OCI-LY7 (cell line): Measurements from ENCODE around the gene RAP1B. TPM values are rescaled to one million over a fixed set of nuclear protein-coding genes. Genes with fewer than 3 reads are reported as not detected.
A peak's percentile ranks its signal among the peaks of the same experiment; 100 is the strongest.

Experiments
- BruUV-seq: library from RNA; stranded (reverse); fragments of 400-500 nt; replicated peaks from 2 replicates; lab custom pipeline; 2021; lab: Mats Ljungman, UMichigan
- CTCF ChIA-PET: fragments of 300-600 bp; sonication (Branson Sonifier 250); formaldehyde crosslinking; loops from one replicate; lab custom pipeline; 2022; ENCODE audit warnings: antibody characterized with exemption; ENCODE audit not compliant: unreplicated experiment; lab: Charles Lee
- POLR2A ChIA-PET: fragments of 300-600 bp; sonication (Branson Sonifier 250); formaldehyde crosslinking; loops from one replicate; lab custom pipeline; 2022; ENCODE audit warnings: antibody characterized with exemption; lab: Charles Lee
- DNase-seq: peaks from one replicate; pipeline ENCODE4 v3.0.0-alpha.2; 2015; ENCODE audit warnings: low spot score
- H2AFZ ChIP-seq: fragments of 200-600 bp; sonication (generic), shearing (Covaris generic); 2 replicates; pipeline ENCODE4 v1.6.1; 2014; ENCODE audit warnings: mild to moderate bottlenecking, antibody characterized with exemption, low read length, moderate library complexity
- H3K27ac ChIP-seq: fragments of 200-600 bp; sonication (generic); 2 replicates; pipeline ENCODE4 v1.5.1; 2014; ENCODE audit warnings: mixed run types, low read depth, mild to moderate bottlenecking, moderate library complexity, low read length, inconsistent platforms; ENCODE audit not compliant: poor library complexity, severe bottlenecking
- H3K36me3 ChIP-seq: fragments of 200-600 bp; sonication (generic); 2 replicates; pipeline ENCODE4 v1.6.1; 2014; ENCODE audit warnings: mild to moderate bottlenecking, antibody characterized with exemption, low read length, moderate library complexity, mixed read lengths; ENCODE audit not compliant: insufficient read depth
- H3K4me1 ChIP-seq: fragments of 200-600 bp; sonication (generic); 2 replicates; pipeline ENCODE4 v1.5.1; 2014; ENCODE audit warnings: mild to moderate bottlenecking, low read length; ENCODE audit not compliant: insufficient read depth, poor library complexity, severe bottlenecking
- H3K4me2 ChIP-seq: fragments of 200-600 bp; sonication (generic); 2 replicates; pipeline ENCODE4 v1.6.1; 2014; ENCODE audit warnings: mild to moderate bottlenecking, low read length
- H3K4me3 ChIP-seq: fragments of 200-600 bp; sonication (generic); 2 replicates; pipeline ENCODE4 v1.5.1; 2014; ENCODE audit warnings: mild to moderate bottlenecking, low read depth, low read length; ENCODE audit not compliant: poor library complexity, severe bottlenecking
- H3K79me2 ChIP-seq: fragments of 200-600 bp; sonication (generic); 2 replicates; pipeline ENCODE4 v1.6.1; 2016; ENCODE audit warnings: low read depth, mild to moderate bottlenecking, low read length, moderate library complexity, mixed read lengths; ENCODE audit not compliant: insufficient read depth
- H3K9me2 ChIP-seq: fragments of 200-600 bp; sonication (generic); 2 replicates; pipeline ENCODE4 v1.6.1; 2016; ENCODE audit warnings: mild to moderate bottlenecking, low read length, mixed read lengths; ENCODE audit not compliant: insufficient read depth
- H3K9me3 ChIP-seq: fragments of 200-600 bp; sonication (generic); 2 replicates; pipeline ENCODE4 v1.6.1; 2014; ENCODE audit warnings: mild to moderate bottlenecking, mixed run types, low read length, mixed read lengths
- H4K20me1 ChIP-seq: fragments of 200-600 bp; sonication (generic); 2 replicates; pipeline ENCODE4 v1.6.1; 2014; ENCODE audit warnings: mild to moderate bottlenecking, antibody characterized with exemption, low read length, moderate library complexity, mixed read lengths; ENCODE audit not compliant: insufficient read depth
- EZH2phosphoT487 ChIP-seq: fragments of 200-600 bp; sonication (generic); IDR thresholded peaks from 2 replicates; pipeline ENCODE4 v1.6.1; 2018; ENCODE audit warnings: low read depth, borderline replicate concordance, mild to moderate bottlenecking, mixed run types, antibody characterized with exemption, low read length, moderate library complexity, mixed read lengths
- intact Hi-C: fragments of 100-400 bp; cut with micrococcal nuclease; formaldehyde crosslinking; loops from one replicate; pipeline ENCODE4 v1.10.0; 2022; ENCODE audit not compliant: unreplicated experiment
- total RNA-seq, 2 experiments: library from RNA; depleted of rRNA in 1 of 2; stranded (reverse); fragments of >200 nt in 1 of 2; shearing (Covaris generic) in 1 of 2; gene quantifications; 2 replicates each; pipeline ENCODE4 v1.2.3, GENCODE V29; 2014 to 2022
- TF ChIP-seq, protein P1 (sequence below): fragments of 200-600 bp; sonication (generic); conservative IDR thresholded peaks from 2 replicates; pipeline ENCODE4 v1.5.1; 2014; ENCODE audit warnings: mild to moderate bottlenecking, antibody characterized with exemption, low read length, moderate library complexity, mixed read lengths

The RAP1B gene
- total RNA-seq, 2 experiments from 2014 or later = 100 to 166 TPM

DNA sequence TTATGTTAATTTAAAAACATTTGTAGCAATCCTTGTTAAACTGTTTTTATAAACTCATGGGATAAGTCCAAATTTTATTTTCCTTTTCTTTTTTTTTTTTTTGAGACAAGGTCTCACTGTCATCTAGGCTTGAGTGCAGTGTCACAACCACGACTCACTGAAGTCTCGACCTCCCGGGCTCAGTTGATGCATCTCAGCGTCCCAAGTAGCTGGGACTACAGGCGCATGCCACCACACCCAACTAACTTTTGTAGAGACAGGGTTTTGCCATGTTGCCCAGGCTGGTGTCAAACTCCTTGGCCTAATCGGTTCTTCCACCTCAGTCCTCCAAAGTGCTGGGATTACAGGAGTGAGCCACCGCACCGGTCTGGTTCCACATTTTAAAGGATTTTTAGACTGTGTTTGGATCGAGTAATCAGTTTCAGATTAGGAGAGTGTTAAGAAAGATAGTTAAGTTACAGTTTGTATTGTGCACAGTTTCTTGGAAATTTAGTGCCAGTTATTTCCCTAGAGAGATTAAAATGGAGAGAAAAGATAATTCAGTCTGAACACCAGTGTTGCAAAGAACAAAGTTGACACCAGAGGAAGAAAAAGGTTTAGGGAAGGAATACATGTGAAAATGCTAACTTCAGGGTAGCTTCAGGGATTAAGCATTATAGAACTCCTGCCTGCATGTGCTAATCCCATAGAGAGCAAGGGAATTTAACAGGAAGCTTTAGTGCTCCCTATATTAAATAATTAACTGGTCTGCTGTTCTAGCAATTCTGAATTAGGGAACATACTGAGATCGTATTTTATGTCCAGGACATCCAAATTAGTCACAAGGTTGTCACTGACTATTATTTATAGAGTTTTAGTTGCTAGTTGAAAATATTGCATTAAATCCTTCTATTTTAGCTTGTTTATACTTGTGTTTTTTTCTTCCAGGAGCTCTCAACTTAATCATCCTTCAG lies 10.1 kb downstream of the RAP1B start:
- no peak for TF ChIP-seq EZH2phosphoT487
- TF ChIP-seq, protein P1, sequence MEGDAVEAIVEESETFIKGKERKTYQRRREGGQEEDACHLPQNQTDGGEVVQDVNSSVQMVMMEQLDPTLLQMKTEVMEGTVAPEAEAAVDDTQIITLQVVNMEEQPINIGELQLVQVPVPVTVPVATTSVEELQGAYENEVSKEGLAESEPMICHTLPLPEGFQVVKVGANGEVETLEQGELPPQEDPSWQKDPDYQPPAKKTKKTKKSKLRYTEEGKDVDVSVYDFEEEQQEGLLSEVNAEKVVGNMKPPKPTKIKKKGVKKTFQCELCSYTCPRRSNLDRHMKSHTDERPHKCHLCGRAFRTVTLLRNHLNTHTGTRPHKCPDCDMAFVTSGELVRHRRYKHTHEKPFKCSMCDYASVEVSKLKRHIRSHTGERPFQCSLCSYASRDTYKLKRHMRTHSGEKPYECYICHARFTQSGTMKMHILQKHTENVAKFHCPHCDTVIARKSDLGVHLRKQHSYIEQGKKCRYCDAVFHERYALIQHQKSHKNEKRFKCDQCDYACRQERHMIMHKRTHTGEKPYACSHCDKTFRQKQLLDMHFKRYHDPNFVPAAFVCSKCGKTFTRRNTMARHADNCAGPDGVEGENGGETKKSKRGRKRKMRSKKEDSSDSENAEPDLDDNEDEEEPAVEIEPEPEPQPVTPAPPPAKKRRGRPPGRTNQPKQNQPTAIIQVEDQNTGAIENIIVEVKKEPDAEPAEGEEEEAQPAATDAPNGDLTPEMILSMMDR = no peak
- H3K4me2 ChIP-seq = peak overlapping the region; percentile 57
- peaks cover 76% of the 10 kb centered on the region for H3K36me3 ChIP-seq
- H3K4me3 ChIP-seq = no peak overlapping the region
- intact Hi-C loops = no loop called here
- peaks cover 100% of the 10 kb centered on the region for H3K79me2 ChIP-seq
- peaks cover 12% of the 10 kb centered on the region; the same call in 1 of the 2 replicates for H3K9me3 ChIP-seq
- DNase-seq = no peak
- POLR2A ChIA-PET = interaction anchor here (0.5 to 6.2 kb wide), 10 partner anchors 8 to 1103 kb away, joined by 3 to 49 read pairs (median 5); partner anchors contain the start of gene RAP1B
- peaks cover 53% of the 10 kb centered on the region; the same call in 1 of the 2 replicates for H4K20me1 ChIP-seq
- no TSS peak for BruUV-seq
- CTCF ChIA-PET = no interaction called here
- H2AFZ ChIP-seq = no peak overlapping the region
- peak overlapping the region; percentile 24 for H3K27ac ChIP-seq
- peaks cover 59% of the 10 kb centered on the region for H3K4me1 ChIP-seq
- H3K9me2 ChIP-seq = no peaks in the 10 kb centered on the region

DNA sequence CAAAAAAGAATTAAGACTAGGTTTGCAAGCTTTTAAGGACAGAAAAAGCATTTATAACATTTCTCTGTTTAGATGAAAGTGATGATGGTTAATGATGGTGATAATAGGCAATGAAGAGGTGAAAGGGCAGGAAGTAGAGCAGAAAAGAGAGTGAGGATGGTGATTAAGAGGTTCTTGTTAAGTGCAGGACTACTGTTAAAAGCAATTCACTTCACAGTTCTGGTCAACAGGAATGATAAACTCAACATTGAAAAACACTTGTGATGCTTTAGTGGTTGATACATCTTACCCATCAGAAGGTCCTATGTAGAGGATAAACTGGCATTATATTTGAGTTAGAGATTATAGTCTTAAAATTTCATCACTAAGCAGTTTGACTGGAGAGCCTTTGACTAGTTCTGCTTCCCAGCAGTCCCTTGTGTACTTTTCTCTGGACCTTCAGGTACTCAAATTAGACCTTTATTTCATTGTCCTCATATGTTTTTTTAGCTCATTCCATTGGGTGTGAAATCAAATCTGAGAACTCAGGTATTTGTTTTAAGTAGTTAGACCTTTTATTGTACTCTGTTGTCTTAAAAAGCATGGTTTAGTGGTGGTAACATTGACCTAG lies 10.9 kb downstream of the RAP1B start:
- peak overlapping the region; percentile 13 for H3K4me3 ChIP-seq
- POLR2A ChIA-PET = interaction anchor here (0.5 to 6.2 kb wide), 8 partner anchors 8 to 349 kb away, joined by 3 to 49 read pairs (median 5); partner anchors contain the start of gene RAP1B
- H2AFZ ChIP-seq = no peak overlapping the region
- H3K9me3 ChIP-seq = peaks cover 19% of the 10 kb centered on the region; the same call in 1 of the 2 replicates
- no peak for TF ChIP-seq EZH2phosphoT487
- TF ChIP-seq, protein P1 = no peak
- peak overlapping the region; percentile 24 for H3K27ac ChIP-seq
- H3K9me2 ChIP-seq = no peaks in the 10 kb centered on the region
- peaks cover 53% of the 10 kb centered on the region; the same call in 1 of the 2 replicates for H4K20me1 ChIP-seq
- intact Hi-C loops = no loop called here
- no peak for DNase-seq
- peaks cover 100% of the 10 kb centered on the region for H3K79me2 ChIP-seq
- peaks cover 82% of the 10 kb centered on the region for H3K36me3 ChIP-seq
- BruUV-seq = TSS peak; percentile 0
- H3K4me1 ChIP-seq = peaks cover 58% of the 10 kb centered on the region
- CTCF ChIA-PET = no interaction called here
- peak overlapping the region; percentile 57 for H3K4me2 ChIP-seq
